ENCODE results near the gene SPPL3.
"Not testable (repeated sequence)": the region's sequence is repeated elsewhere in the genome, so short reads cannot be mapped to it uniquely, and the experiment has no call there.

SPPL3 gene

GRCh38 chr12:120820884-120821510, 83.2 kb downstream of the SPPL3 start:
- no peak for DNase-seq (ENCODE audit: low spot score)

GRCh38 chr12:120818416-120818815, 85.7 kb downstream of the SPPL3 start:
- no peak for DNase-seq (ENCODE audit: low spot score)

- no peak for DNase-seq (ENCODE audit: low spot score)
Observed at GRCh38 chr12:120817559-120818330, 86.4 kb downstream of the SPPL3 start.

GRCh38 chr12:120816363-120816762, 87.8 kb downstream of the SPPL3 start:
- DNase-seq (ENCODE audit: low spot score): no peak

GRCh38 chr12:120814903-120815429, 89.2 kb downstream of the SPPL3 start:
- no peak for DNase-seq (ENCODE audit: low spot score)

- DNase-seq (ENCODE audit: low spot score): no peak
Observed at GRCh38 chr12:120814203-120814902, 89.8 kb downstream of the SPPL3 start.

GRCh38 chr12:120813588-120814153, 90.5 kb downstream of the SPPL3 start:
- DNase-seq (ENCODE audit: low spot score): no peak

- no peak for DNase-seq (ENCODE audit: low spot score)
Observed at GRCh38 chr12:120810021-120810420, 94.1 kb downstream of the SPPL3 start.

GRCh38 chr12:120804428-120804827, 99.7 kb downstream of the SPPL3 start:
- DNase-seq (ENCODE audit: low spot score): no peak

- DNase-seq (ENCODE audit: low spot score): no peak
Observed at GRCh38 chr12:120801146-120801545, 103.0 kb downstream of the SPPL3 start.

- no peak for DNase-seq (ENCODE audit: low spot score)
Observed at GRCh38 chr12:120800665-120801064, 103.5 kb downstream of the SPPL3 start.

- no peak for DNase-seq (ENCODE audit: low spot score)
Observed at GRCh38 chr12:120799243-120800045, 104.7 kb downstream of the SPPL3 start.

- no peak for DNase-seq (ENCODE audit: low spot score)
Observed at GRCh38 chr12:120798696-120799095, 105.5 kb downstream of the SPPL3 start.

- DNase-seq (ENCODE audit: low spot score): no peak
Observed at GRCh38 chr12:120797677-120798642, 106.2 kb downstream of the SPPL3 start.

- DNase-seq (ENCODE audit: low spot score): no peak
Observed at GRCh38 chr12:120795441-120796178, 108.5 kb downstream of the SPPL3 start.

GRCh38 chr12:120793357-120793756, 110.8 kb downstream of the SPPL3 start:
- DNase-seq (ENCODE audit: low spot score): no peak

GRCh38 chr12:120792456-120792855, 111.7 kb downstream of the SPPL3 start:
- DNase-seq (ENCODE audit: low spot score): not testable (repeated sequence)

- no peak for DNase-seq (ENCODE audit: low spot score)
Observed at GRCh38 chr12:120791669-120792176, 112.4 kb downstream of the SPPL3 start.

GRCh38 chr12:120790114-120790513, 114.0 kb downstream of the SPPL3 start:
- DNase-seq (ENCODE audit: low spot score): no peak
